Lower lobe of right lung (tissue), 2 donors: ENCODE measurements around the gene IQSEC3. TPM values are rescaled to one million over a fixed set of nuclear protein-coding genes. Genes with fewer than 3 reads are reported as not detected.

Source experiments
- ATAC-seq, 2 donors: fragments of 200-7000 bp; cut with Tn5 transposase; one replicate each; pipeline ENCODE4 v1.9.1; 2020 to 2022; ENCODE audit warnings: mild to moderate bottlenecking in 2 of 2, moderate library complexity in 2 of 2
- DNase-seq: peaks from one replicate; pipeline ENCODE4 v3.0.0-alpha.2; 2020
- H3K27ac ChIP-seq: fragments of 200-600 bp; one replicate; pipeline ENCODE4 v1.8.0; 2022
- H3K27me3 ChIP-seq: fragments of 200-600 bp; one replicate; pipeline ENCODE4 v1.8.0; 2022; ENCODE audit warnings: low read depth
- H3K36me3 ChIP-seq: fragments of 200-600 bp; one replicate; pipeline ENCODE4 v1.8.0; 2022; ENCODE audit warnings: mild to moderate bottlenecking
- H3K4me1 ChIP-seq: fragments of 200-600 bp; one replicate; pipeline ENCODE4 v1.8.0; 2022
- H3K4me3 ChIP-seq: fragments of 200-600 bp; one replicate; pipeline ENCODE4 v1.8.0; 2022; ENCODE audit warnings: mild to moderate bottlenecking
- H3K9me3 ChIP-seq: fragments of 200-600 bp; one replicate; pipeline ENCODE4 v1.8.0; 2022
- intact Hi-C: fragments of 100-400 bp; cut with DNase I; formaldehyde crosslinking; loops from one replicate; pipeline ENCODE4 v1.11.0; 2022
- total RNA-seq: library from RNA; stranded (reverse); fragmentation: NEBNext Ultra II Directional; extraction: Animal tissue kit (Norgen Biotek cat#: 25700); gene quantifications from one replicate; pipeline ENCODE4 v1.2.1, GENCODE V29; 2021
- TF ChIP-seq, protein P1 (sequence below): fragments of 200-600 bp; IDR thresholded peaks from one replicate; pipeline ENCODE4 v1.8.0; 2022; ENCODE audit warnings: antibody characterized with exemption, mild to moderate bottlenecking
- donor health status: DM: no; HTN: yes; CAD: no; lungs with severe emphysema.

Gene IQSEC3
- total RNA-seq, 1 donor from 2014 or later = 10.7 TPM

DNA sequence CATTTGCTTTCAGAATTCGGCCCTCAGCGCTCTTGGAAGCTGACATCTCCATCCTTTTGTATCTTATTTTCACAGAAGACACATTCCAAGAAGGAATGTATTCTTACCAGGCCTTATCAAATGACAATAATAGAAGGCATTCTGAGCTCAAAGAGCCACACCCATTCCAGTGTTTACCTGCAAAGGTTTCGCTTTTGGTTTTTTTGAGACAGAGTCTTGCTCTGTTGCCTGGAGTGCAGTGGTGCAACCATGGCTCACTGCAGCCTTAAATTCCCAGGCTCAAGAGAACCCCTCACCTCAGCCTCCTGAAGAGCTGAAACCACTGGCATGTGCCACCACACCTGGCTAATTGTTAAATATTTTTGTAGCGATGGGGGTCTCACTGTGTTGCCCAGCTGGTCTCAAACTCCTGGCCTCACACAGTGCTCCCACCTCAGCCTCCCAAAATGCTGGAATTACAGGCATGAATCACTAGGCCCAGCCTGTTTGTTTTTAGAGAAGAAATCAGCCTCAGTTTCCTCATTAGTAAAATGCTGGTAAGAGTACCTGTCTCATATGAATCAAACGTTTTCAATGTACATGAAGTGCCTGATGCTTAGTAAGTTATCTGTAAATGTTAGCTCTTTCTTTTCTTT is 78.2 kb downstream of the IQSEC3 start:
- Histone ChIP-seq H3K9me3 (no peaks in the 10 kb centered on the region), H3K36me3 (no peaks in the 10 kb centered on the region), H3K4me3 (no peak overlapping the region), H3K27me3 (peaks cover 5% of the 10 kb centered on the region), H3K27ac (no peak overlapping the region), H3K4me1 (no peaks in the 10 kb centered on the region)
- intact Hi-C loops = no loop called here
- ATAC-seq = no peak
- DNase-seq = no peak
- TF ChIP-seq, protein P1, sequence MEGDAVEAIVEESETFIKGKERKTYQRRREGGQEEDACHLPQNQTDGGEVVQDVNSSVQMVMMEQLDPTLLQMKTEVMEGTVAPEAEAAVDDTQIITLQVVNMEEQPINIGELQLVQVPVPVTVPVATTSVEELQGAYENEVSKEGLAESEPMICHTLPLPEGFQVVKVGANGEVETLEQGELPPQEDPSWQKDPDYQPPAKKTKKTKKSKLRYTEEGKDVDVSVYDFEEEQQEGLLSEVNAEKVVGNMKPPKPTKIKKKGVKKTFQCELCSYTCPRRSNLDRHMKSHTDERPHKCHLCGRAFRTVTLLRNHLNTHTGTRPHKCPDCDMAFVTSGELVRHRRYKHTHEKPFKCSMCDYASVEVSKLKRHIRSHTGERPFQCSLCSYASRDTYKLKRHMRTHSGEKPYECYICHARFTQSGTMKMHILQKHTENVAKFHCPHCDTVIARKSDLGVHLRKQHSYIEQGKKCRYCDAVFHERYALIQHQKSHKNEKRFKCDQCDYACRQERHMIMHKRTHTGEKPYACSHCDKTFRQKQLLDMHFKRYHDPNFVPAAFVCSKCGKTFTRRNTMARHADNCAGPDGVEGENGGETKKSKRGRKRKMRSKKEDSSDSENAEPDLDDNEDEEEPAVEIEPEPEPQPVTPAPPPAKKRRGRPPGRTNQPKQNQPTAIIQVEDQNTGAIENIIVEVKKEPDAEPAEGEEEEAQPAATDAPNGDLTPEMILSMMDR = no peak

- DNase-seq = no peak
- no peak overlapping the region for H3K27ac ChIP-seq
- intact Hi-C loops = no loop called here
- H3K4me1 ChIP-seq = no peaks in the 10 kb centered on the region
- no peak overlapping the region for H3K4me3 ChIP-seq
- peaks cover 5% of the 10 kb centered on the region for H3K27me3 ChIP-seq
- no peaks in the 10 kb centered on the region for H3K36me3 ChIP-seq
- H3K9me3 ChIP-seq = no peaks in the 10 kb centered on the region
- ATAC-seq = no peak
- TF ChIP-seq, protein P1 = no peak
Observed at GRCh38 chr12:145369-145960, 78.9 kb downstream of the IQSEC3 start.

GRCh38 chr12:147242-147641 is 80.7 kb downstream of the IQSEC3 start:
- Histone ChIP-seq H3K36me3 (no peaks in the 10 kb centered on the region), H3K9me3 (no peaks in the 10 kb centered on the region), H3K4me1 (no peaks in the 10 kb centered on the region), H3K27me3 (peaks cover 3% of the 10 kb centered on the region), H3K4me3 (no peak overlapping the region), H3K27ac (no peak overlapping the region)
- ATAC-seq (no peak), DNase-seq (no peak)
- intact Hi-C loops = no loop called here
- TF ChIP-seq, protein P1 = no peak

GRCh38 chr12:148676-149416 is 82.3 kb downstream of the IQSEC3 start:
- no peak overlapping the region for H3K27ac ChIP-seq
- H3K27me3 ChIP-seq = peaks cover 3% of the 10 kb centered on the region
- no peaks in the 10 kb centered on the region for H3K9me3 ChIP-seq
- intact Hi-C loops = no loop called here
- ATAC-seq = no peak
- TF ChIP-seq, protein P1 = no peak
- no peaks in the 10 kb centered on the region for H3K36me3 ChIP-seq
- H3K4me3 ChIP-seq = no peak overlapping the region
- no peak for DNase-seq
- peaks cover 5% of the 10 kb centered on the region for H3K4me1 ChIP-seq

DNA sequence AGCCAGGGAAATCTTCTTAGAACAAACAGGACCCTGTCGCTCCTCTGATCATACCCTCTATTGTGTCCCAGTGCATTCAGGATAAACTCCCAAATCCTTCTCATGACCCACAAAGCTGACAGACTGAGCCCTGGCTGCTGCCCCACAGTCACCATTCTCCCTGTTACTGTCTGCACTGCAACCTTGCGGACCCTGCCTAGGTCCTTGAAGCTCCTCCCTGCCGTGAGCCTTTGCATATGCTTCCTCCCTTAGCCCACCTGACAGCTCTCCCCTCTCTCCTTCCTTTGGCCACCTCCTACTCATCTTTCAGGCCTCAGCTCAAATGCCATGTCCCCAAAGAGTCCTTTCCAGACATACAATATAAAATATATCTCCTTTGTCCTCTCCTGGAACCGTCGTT is 85.0 kb downstream of the IQSEC3 start:
- ATAC-seq = no peak

More for the DNA sequence above, 85.0 kb downstream of the IQSEC3 start:
- no peak overlapping the region for H3K4me3 ChIP-seq
- peaks cover 3% of the 10 kb centered on the region for H3K27me3 ChIP-seq
- intact Hi-C loops = no loop called here
- H3K36me3 ChIP-seq = no peaks in the 10 kb centered on the region
- no peak for DNase-seq
- H3K4me1 ChIP-seq = peaks cover 5% of the 10 kb centered on the region
- TF ChIP-seq, protein P1 = no peak
- H3K27ac ChIP-seq = no peak overlapping the region
- no peaks in the 10 kb centered on the region for H3K9me3 ChIP-seq
